Measurements from ENCODE around the gene C5.
"Not testable (repeated sequence)": the region's sequence is repeated elsewhere in the genome, so short reads cannot be mapped to it uniquely, and the experiment has no call there.

Gene C5

DNA sequence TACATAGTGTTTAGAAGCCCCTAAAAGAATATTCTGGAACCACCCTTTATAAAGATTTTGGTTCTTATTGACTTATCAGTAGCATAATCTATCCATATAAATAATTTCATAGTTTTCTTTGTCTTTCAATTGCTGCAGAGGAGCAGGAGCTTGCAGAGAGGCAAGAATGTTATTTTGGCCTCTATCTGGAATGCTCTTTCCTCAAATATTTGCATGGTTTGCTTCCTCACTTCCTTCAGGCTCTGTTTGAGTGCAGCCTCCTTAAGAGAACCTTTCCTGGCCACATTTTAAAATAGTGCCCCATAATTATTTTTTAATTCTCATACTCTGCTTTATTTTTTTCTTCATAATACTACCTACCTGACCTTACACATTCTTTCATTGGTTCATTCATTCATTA lies 1.5 kb downstream of the C5 start:
- peak; percentile 22 for DNase-seq (ENCODE audit: low read depth, low spot score)

DNA sequence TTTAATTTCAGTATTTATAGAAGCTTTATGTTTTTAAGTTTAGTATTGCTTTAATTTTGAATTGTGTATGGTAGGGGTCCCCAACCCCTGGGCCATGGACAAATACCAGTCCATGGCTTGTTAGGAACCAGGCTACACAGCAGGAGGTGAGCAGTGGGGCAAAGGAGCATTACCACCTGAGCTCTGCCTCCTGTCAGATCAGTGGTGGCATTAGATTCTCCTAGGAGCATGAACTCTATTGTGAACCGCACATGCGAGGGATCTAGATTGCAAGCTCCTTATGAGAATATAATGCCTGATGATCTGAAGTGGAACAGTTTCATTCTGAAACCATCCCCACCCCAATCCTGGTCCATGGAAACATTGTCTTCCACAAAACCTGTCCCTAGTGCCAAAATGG lies 1.9 kb downstream of the C5 start:
- no peak for DNase-seq (ENCODE audit: low read depth, low spot score)

DNA sequence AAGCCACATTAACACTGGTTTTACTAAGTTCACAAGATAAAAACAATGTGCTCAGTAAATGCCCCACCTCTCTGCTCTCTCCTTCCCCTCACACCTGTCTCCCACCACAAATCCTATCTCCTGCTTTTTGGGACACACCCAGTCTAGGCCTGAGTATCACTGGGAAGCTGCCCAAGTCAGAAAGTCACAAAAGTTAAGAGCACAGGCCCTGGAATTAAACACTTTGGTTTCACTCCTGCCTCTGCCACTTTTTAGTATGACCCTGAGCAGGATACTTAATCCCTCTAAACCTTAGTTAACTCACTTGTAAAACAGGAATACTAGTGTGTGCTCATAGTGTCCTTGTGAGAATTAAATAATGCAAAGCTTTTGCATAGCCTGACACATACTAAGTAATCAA lies 11.3 kb downstream of the C5 start:
- DNase-seq (ENCODE audit: low read depth, low spot score): no peak

DNA sequence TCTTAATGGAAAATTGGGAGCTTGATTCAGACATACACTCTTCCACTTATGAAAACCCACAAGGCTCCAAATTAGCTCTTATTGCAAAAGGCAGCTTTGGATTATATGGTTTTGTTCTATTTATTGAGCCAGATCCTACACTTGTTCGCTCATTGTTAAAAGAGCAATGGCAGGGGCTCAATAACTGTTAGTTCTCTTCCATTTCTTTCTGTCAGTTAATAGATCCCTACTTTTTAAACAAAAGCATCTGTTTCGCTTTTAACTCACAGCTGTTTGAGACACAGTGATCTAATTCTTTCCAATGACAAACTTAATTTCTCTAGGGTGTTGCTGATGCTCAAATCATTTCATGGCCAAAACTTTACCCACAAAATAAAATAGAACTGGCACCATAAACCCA lies 11.7 kb downstream of the C5 start:
- DNase-seq (ENCODE audit: low read depth, low spot score): no peak

DNA sequence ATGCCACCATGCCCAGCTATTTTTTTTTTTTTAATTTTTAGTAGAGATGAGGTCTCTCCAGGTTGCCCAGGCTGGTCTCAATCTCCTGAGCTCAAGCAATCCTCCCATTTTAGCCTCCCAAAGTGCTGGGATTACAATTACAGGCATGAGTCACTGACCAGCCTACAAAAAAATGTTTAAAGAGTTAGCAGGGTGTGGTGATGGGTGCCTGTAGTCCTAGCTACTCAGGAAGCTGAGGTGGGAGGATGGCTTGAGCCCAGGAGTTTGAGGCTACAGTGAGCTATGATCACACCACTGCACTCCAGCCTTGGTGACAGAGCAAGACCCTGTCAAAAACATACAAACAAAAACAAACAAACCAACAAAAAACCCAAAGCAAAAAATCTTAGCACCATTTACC lies 14.4 kb downstream of the C5 start:
- not testable (repeated sequence) for DNase-seq (ENCODE audit: low read depth, low spot score)

DNA sequence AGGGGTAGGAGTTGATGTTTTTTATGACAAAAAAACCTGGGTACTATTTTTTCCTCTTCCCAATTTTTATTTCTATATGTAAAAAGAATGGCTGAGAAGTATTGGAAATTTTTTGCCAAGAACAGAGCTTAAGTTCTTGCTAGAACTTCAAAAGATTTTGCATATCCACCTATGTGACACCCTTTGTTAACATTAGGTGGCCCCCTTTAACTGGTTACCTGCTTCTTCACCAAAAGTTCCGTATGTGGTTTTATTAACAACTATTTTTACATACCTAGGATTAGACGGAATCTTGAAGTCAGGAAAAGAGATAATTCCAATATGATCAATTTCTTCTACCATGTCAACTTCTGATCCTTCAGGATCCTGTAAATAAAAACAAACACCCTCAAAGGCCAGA lies 15.5 kb downstream of the C5 start:
- no peak for DNase-seq (ENCODE audit: low read depth, low spot score)

DNA sequence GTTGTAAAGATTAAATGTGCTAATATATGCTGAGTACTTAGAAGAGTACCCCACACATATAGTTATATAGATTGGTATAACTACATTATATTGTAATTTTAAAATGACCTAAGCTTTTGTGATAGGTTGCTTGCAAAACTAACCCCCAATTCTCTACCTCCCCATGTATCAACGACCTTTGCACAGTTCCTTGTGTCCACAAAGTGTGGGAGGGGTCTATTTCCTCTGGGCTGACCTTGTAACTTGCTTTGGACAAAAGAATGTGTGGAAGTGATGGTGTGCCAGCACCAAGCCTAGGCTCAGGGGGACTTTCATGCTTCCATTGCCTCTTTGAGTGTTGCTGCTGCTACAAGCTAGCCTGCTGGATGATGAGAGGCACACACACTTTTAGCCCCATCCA lies 20.6 kb downstream of the C5 start:
- no peak for DNase-seq (ENCODE audit: low read depth, low spot score)

DNA sequence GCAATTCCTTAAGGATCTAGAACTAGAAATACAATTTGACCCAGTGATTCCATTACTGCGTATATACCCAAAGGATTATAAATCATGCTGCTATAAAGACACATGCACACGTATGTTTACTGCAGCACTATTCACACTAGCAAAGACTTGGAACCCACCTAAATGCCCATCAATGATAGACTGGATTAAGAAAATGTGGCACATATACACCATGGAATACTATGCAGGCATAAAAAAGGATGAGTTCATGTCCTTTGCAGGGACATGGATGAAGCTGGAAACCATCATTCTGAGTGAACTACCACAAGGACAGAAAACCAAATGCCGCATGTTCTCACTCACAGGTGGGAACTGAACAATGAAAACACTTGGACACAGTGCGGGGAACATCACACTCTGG lies 21.8 kb downstream of the C5 start:
- not testable (repeated sequence) for DNase-seq (ENCODE audit: low read depth, low spot score)

DNA sequence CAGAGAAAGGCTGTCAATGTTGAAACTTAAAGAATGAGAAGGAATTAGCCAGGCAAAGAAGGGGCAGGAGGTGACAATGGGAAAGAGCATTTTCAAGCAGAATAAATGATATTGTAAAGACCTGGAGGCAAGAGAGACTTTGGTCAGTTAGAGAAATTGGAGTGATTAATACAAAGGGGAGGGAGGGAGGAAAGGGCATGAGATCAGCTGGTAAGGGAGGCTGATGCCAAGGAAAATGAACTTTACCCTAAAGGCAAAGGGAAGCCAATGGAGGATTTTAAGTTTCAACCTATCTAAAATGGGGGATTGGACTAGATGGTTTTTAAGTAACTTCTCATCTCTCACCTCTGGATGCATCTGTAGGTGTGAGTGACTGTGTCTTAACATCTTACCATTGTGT lies 23.3 kb downstream of the C5 start:
- no peak for DNase-seq (ENCODE audit: low read depth, low spot score)

DNA sequence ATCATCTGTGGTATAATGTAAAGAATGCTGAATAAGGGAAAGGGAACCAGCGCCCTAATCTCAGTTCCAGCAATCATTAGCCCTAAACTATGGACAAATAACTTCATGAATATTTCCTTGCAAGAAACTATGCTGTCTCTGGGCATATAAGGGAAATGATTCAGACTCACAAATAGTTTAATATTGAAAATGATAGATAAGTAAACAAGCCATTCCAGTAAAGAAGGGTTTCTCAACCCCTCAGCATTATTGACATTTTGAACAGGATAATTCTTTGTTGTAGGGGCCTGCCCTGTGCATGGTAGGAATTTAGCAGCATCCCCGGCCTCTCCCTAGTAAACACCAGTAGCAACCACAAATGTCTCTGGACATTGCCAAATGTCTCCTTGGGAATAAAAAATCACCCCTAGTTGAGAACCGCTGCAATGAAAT lies 23.8 kb downstream of the C5 start:
- peak; percentile 49 for DNase-seq (ENCODE audit: low read depth, low spot score)

DNA sequence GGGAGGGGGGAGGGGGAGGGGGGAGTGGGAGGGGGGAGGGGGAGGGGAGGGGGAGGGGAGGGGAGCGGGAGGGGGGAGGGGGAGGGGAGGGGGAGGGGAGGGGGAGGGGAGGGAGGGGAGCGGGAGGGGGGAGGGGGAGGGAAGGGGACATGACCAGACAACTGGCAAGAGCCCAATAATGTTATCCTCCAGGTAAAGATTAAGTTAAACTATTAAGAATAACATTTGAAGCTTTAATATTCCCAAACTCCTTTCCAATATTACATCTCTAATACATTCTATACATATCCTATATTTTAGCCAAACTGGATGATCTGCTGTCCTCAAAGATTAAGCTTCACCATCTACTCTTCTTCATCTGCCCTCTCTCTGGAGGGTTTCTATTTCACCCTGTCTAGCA lies 25.8 kb downstream of the C5 start:
- DNase-seq (ENCODE audit: low read depth, low spot score): no peak

DNA sequence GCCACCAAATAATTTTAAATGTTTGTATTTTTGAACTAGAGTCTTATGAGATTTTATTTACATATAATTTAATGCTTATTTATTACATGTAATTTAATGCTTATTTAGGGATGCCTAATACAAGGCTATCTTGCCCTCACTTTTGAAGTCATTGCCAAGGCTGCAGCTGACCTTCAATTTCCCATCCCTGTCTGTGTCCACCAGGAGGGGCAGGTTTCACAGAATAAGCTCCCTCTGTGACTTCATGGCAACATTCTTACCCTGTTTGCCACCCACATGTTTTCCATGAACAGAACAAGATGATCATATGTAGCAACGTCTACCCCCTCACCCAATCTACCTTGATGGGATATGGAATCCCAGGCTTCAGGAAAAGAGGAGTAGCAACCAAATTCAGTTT lies 27.0 kb downstream of the C5 start:
- no peak for DNase-seq (ENCODE audit: low read depth, low spot score)

DNA sequence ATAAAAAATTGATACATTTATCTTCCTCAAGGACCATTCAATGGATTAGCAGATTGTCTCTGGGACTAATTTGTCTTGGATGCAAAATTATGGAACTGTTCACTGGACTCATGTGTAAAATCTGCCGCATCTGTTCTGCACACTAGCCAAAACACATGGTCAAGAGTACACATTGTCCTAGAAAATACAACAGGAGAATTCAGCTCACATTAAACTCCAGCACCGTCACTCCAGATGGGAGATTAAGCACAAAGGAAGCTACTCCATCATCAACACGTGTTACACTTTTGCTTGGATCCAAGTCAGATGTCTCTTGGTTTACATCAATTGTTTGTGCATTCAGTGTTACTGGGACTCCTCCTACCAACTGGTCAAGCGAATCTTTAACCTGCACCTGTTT lies 28.8 kb downstream of the C5 start:
- DNase-seq (ENCODE audit: low read depth, low spot score): no peak

DNA sequence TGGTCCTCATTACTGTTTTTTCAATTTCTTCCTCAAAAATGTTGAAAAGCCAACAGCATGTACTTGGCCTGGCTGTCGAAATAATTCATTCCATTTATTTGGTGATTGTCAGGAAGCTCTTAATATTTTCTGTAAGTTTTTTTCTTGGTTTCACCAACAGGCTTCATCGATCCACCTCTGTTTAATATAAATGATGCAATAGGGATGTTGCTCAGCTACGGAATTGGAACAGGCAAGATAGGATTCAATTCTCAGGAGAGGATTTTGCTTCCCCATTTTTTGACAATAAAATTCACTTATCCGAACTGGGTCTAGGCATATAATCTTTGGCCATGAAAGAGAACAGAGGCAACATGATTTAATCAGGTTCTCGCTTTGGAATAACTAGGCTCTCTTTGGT lies 30.8 kb downstream of the C5 start:
- no peak for DNase-seq (ENCODE audit: low read depth, low spot score)

DNA sequence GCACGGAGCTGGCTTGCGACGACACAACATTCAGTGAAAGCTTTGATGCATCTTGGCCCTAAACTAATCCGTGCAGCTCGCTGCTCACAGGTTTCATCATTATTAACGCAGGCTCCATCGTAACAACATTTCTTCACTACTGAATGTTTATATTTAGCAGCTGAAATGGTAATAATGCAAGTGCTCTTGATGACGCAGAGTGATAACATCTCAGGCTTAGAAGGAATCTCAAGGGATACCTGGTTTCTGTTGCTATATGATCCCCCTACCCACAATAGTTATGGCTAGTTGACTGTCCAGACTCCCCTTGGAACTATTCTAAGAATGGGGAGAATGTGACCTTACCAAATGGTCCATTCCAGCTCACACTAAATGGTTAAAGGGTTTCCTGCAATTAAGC lies 36.2 kb downstream of the C5 start:
- no peak for DNase-seq (ENCODE audit: low read depth, low spot score)

DNA sequence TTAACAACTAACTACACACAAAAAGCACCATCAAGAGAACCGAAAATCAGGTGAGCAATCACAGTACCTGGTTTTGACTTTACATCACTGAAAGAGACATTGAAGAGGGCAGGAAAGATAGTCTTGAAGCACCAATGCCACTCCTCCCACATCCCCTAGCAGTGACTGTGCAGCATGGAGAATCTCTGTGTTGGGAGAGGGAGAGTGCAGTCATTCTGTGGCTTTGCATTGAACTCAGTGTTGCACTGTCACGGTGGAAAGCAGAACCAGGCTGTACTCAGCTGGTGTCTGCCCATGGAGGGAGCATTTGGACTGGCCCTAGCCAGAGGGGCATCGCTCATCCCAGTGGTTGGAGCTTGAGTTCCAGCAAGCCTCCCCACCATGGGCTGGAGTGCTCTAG lies 40.4 kb downstream of the C5 start:
- no peak for DNase-seq (ENCODE audit: low read depth, low spot score)

DNA sequence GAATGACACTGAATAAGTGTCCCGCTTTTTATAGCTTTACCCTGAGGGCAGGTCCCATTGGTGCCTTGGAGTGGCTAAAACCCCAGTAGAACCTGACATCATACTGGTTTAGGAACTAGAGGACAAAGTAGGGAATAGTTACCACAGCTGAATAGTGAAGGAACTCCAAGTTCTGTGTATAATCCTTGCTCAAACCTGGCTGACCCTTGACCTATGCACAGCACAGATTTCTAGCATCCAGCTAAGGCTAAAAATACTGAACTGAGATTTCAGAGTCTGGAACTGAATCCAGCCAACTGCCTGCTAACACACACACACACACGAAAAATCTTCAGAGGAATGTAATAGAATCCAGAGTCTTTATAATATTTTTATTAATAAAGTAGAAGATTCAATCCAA lies 50.8 kb downstream of the C5 start:
- DNase-seq (ENCODE audit: low read depth, low spot score): no peak

DNA sequence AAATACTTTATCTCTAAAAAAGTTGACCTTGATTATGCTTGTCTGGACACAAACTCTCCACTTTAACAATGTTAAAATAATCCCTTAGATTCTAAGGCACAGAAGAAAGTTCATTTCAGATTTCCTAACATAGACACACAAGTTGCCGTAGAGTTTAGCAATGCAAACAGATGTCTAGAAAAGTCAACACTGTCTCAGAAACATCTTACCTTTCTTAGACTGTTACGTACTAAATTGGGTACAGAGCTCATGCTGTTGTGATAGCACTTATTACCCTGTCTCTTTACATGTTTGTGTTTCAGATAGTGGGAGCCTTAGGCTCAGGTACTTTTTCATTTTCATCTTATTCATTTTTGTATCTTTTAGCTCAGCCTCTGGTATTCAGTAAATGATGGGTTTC lies 52.0 kb downstream of the C5 start:
- no peak for DNase-seq (ENCODE audit: low read depth, low spot score)

DNA sequence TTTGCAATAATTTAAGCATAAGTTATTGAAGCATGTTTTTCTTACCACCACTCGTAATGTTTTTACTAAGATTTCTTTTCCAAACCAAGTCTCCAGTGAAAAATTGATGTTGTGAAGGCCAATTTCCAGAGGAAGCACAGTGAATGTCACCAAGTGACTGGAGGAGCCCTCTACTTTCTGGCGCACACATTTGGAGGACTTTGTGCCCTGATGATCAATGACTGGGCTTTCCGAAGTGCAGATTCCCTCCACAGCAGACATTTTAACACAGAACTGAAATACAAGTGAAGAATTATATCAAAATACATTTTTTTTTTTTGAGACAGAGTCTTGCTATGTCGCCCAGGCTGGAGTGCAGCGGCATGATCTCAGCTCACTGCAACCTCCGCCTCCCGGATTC lies 52.6 kb downstream of the C5 start:
- no peak for DNase-seq (ENCODE audit: low read depth, low spot score)

DNA sequence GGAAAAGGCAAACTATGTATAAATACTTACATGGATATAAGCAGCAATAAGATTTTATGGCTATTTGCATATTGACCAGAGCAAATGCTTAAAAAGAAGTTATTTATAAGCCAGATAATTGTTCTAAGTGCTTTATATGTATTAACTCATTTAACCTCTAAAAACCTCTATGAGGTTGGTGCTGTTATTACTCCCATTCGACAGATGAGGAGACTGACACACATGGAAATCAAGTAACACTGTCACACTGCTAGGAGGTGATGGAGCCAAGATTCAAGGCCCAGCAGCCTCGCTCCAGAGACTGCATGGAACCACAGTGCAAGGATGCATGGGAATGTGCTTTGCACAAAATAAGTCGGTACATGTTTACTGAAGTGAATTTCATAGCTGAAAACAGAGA lies 53.7 kb downstream of the C5 start:
- DNase-seq (ENCODE audit: low read depth, low spot score): no peak

DNA sequence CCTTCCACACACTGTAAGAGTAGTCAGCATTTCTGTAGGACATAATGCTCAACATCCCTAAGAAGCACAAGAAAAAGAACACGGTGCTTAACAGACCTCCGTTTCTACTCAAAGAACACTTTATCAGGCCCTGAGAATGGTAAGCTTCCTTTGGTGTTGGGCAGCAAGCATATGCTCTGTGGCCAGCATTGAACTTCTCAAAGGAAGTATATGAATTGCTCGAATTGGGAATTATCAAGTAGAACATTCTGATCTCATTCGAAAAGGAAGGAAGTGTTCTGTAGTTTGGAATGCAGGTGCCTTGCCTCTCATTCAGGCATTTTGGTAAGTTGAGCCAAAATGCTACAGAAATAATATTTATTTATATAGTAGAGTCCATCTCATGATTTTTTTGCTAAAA lies 61.0 kb downstream of the C5 start:
- no peak for DNase-seq (ENCODE audit: low read depth, low spot score)

DNA sequence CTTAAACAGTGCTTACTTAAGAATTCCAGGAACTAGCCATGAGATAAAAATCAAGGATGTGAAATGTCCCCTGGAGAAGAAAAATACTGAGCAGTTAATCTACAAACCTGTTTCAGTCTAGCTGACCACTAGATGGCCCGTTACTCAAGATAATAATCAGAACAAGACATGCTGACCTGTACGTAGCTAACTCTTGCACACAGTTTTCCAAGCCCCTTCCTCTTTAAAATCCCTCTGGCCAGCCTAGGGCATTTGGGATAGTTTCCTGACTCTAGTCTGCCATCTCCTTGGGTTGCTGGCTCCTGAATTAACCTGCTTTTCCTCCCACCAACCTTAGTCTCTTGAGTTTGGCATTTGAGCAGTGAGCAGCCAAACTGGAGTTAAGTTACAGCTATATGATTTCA lies 64.3 kb downstream of the C5 start:
- DNase-seq (ENCODE audit: low read depth, low spot score): peak; percentile 74

DNA sequence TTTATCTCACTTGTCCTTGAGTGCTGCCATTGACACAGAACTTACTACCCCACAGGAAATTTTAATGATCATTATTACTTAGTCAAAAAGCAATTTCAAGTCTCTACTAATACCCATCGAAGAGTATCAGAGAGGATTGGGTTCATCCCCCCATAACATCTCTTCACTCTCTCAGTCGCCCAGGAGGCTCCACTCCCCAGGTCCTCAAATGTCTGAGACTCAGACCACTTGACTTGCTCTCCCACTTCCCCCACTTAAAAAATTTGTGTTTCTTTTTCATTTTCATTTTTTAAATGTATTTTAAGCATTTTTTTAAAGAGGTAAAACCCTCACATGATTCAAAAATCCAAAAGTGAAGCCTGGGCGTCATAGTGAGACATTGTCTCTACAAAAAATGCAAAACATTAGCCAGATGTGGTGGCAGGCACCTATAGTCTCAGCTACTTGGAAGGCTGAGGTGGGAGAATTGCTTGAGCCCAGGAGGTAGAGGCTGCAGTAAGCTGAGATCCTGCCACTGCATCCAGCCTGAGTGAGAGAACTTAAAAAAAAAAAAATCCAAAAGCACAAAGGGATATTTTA lies 66.7 kb downstream of the C5 start:
- no peak for DNase-seq (ENCODE audit: low read depth, low spot score)

DNA sequence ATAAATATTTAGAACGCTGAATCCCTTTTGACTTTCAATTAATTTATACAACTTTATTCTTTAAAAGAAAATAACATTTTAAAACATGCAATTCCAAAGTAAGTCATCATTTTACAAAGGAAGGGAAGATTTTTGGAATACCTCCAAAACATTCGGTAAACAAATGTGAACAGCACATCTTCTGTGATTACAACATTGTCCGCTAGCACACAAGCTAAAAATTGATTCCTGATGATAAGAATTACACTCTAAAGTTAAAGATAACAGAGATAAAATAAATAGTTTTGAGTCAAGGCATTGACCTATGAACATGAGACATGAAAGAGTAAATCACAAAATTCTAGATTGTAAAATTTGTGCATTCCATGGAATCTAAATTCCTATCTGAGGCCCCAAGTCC lies 67.2 kb downstream of the C5 start:
- DNase-seq (ENCODE audit: low read depth, low spot score): no peak

DNA sequence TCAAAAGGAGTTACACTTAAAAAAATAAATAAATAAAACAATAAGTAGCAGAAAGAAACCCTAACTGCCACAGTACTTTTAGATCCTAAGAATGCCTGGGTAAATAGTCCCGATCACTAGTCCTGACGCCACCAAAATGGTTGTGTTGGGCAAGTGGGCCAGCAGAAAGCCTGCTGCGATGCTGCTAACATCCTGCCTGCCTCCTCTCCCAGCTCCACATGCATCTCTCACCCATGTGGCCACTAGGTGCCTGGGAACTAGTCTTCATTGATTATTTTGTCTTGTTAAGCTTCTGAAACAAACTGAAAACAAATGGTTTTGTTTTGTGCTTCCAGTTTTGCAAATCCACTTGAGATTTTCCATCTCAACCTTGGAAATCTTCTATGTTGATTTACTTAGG lies 69.1 kb downstream of the C5 start:
- no peak for DNase-seq (ENCODE audit: low read depth, low spot score)
